Measurements from ENCODE around the gene NSRP1.
A peak's percentile ranks its signal among the peaks of the same experiment; 100 is the strongest.
"Not testable (repeated sequence)": the region's sequence is repeated elsewhere in the genome, so short reads cannot be mapped to it uniquely, and the experiment has no call there.

The NSRP1 gene

DNA sequence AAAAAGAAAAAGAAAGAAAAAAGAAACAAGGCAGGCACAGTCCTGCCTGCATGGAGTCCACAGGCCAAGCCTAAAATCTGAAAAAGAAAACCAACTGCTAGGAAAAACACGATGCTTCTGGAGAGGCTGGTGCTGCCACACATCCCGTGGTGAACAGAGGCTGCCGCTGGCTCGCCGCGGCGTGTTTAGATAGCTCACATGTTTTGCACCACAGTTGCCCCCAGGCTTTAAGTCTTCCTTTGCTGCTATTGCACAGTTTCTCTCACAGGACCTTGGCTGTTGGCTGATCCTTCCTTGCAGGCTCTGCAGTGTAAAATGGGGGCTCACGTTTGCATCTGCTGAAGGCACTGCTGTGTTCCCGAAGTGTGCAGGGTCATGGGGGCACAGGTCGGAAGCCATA lies 110.3 kb downstream of the NSRP1 start:
- H3K9me3 ChIP-seq (ENCODE audit: control insufficient read depth, insufficient read depth, low read length): no peaks in the 10 kb centered on the region
- TF ChIP-seq CTCF (IDR thresholded peaks at IDR 0.05; ENCODE audit: low read depth, low read length, poor library complexity, severe bottlenecking) (no peak), EZH2phosphoT487 (IDR thresholded peaks at IDR 0.05; ENCODE audit: borderline replicate concordance, low read length) (no peak)
- no peak overlapping the region for H3K4me3 ChIP-seq (ENCODE audit: low read length)
- H3K4me1 ChIP-seq (ENCODE audit: control insufficient read depth, low read length): peaks cover 10% of the 10 kb centered on the region
- H3K4me2 ChIP-seq (ENCODE audit: low read length): no peak overlapping the region
- no peaks in the 10 kb centered on the region for H4K20me1 ChIP-seq (ENCODE audit: control insufficient read depth, insufficient read depth, low read depth, low read length)
- no peaks in the 10 kb centered on the region for H3K36me3 ChIP-seq (ENCODE audit: control insufficient read depth, low read length)
- H3K27me3 ChIP-seq (ENCODE audit: control insufficient read depth, low read length): no peaks in the 10 kb centered on the region
- no peaks in the 10 kb centered on the region for H3F3A ChIP-seq (ENCODE audit: control insufficient read depth, insufficient read depth)
- H3K9me2 ChIP-seq (replicated peaks; ENCODE audit: control insufficient read depth, low read length): no peaks in the 10 kb centered on the region
- H3K79me2 ChIP-seq (ENCODE audit: control insufficient read depth, low read length): no peaks in the 10 kb centered on the region
- H3K27ac ChIP-seq (ENCODE audit: low read depth, low read length): no peak overlapping the region

DNA sequence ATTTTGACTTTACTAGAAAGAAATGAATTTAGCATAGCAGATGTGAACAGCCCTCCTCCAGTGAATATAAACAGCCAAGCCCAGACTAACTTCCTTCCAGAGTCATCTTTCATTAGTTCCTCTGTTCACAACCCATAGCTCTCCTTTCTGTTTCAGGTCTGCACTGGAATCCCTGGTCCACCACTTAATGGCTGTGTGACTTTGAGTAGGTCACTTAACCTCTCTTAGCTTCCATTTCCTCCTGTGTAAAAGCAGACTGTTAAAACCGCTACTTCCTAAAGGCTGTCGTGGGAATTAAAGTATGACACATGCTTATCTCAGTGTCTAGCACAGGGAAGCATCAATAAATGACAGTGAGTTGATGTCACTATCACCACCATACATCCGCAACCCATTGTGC lies 111.4 kb downstream of the NSRP1 start:
- Histone ChIP-seq H3K27ac (ENCODE audit: low read depth, low read length) (no peak overlapping the region), H3K9me2 (replicated peaks; ENCODE audit: control insufficient read depth, low read length) (no peaks in the 10 kb centered on the region), H3K36me3 (ENCODE audit: control insufficient read depth, low read length) (no peaks in the 10 kb centered on the region), H3K9me3 (ENCODE audit: control insufficient read depth, insufficient read depth, low read length) (no peaks in the 10 kb centered on the region), H3K4me1 (ENCODE audit: control insufficient read depth, low read length) (peaks cover 10% of the 10 kb centered on the region), H3K4me2 (ENCODE audit: low read length) (no peak overlapping the region), H4K20me1 (ENCODE audit: control insufficient read depth, insufficient read depth, low read depth, low read length) (no peaks in the 10 kb centered on the region), H3K27me3 (ENCODE audit: control insufficient read depth, low read length) (peaks cover 3% of the 10 kb centered on the region), H3K79me2 (ENCODE audit: control insufficient read depth, low read length) (no peaks in the 10 kb centered on the region), H3F3A (ENCODE audit: control insufficient read depth, insufficient read depth) (no peaks in the 10 kb centered on the region), H3K4me3 (ENCODE audit: low read length) (no peak overlapping the region)
- TF ChIP-seq CTCF (IDR thresholded peaks at IDR 0.05; ENCODE audit: low read depth, low read length, poor library complexity, severe bottlenecking): no peak
- no peak for TF ChIP-seq EZH2phosphoT487 (IDR thresholded peaks at IDR 0.05; ENCODE audit: borderline replicate concordance, low read length)

DNA sequence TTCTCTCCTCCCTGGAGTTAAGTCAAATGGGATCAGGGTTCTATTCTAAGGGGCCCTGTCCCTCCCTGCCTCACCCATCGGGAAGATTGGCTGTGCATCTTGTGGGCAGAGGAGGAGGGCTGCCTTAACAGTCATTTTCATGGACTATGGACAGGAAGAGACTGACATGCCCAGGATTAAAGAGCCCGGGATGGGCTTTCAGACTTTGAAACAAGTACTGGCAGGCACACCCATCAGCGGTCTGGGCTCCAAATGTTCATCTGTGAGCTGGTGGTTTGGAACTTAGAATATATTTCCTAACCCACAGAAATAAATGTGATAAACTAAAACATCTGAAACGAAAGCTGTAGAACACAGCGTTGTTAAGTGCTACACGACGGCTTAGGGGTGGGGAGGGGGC lies 112.4 kb downstream of the NSRP1 start:
- Histone ChIP-seq H3K4me1 (ENCODE audit: control insufficient read depth, low read length) (peaks cover 10% of the 10 kb centered on the region), H4K20me1 (ENCODE audit: control insufficient read depth, insufficient read depth, low read depth, low read length) (no peaks in the 10 kb centered on the region), H3F3A (ENCODE audit: control insufficient read depth, insufficient read depth) (no peaks in the 10 kb centered on the region), H3K4me2 (ENCODE audit: low read length) (no peak overlapping the region), H3K79me2 (ENCODE audit: control insufficient read depth, low read length) (no peaks in the 10 kb centered on the region), H3K9me3 (ENCODE audit: control insufficient read depth, insufficient read depth, low read length) (no peaks in the 10 kb centered on the region), H3K9me2 (replicated peaks; ENCODE audit: control insufficient read depth, low read length) (no peaks in the 10 kb centered on the region), H3K27me3 (ENCODE audit: control insufficient read depth, low read length) (peaks cover 10% of the 10 kb centered on the region), H3K27ac (ENCODE audit: low read depth, low read length) (no peak overlapping the region), H3K4me3 (ENCODE audit: low read length) (no peak overlapping the region), H3K36me3 (ENCODE audit: control insufficient read depth, low read length) (no peaks in the 10 kb centered on the region)
- TF ChIP-seq CTCF (IDR thresholded peaks at IDR 0.05; ENCODE audit: low read depth, low read length, poor library complexity, severe bottlenecking) (no peak), EZH2phosphoT487 (IDR thresholded peaks at IDR 0.05; ENCODE audit: borderline replicate concordance, low read length) (no peak)

DNA sequence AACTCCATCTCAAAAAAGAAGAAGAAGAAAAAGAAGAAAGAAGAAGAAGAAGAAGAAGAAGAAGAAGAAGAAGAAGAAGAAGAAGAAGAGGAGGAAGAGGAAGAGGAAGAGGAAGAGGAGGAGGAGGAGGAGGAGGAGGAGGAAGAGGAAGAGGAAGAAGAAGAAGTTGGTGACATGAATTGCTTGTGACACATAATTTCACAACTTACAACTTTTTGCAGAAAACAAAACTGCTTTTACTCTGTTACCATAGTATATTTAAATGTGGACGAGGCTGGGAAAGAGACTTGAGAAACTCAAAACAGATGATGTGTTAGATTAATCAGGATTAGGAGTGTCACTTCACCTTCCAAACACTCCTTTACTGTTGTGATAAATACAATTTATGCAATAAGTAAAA lies 113.4 kb downstream of the NSRP1 start:
- peak overlapping the region; percentile 43 for H3K4me2 ChIP-seq (ENCODE audit: low read length)
- H3K9me3 ChIP-seq (ENCODE audit: control insufficient read depth, insufficient read depth, low read length); H3K27ac ChIP-seq (ENCODE audit: low read depth, low read length); H3K79me2 ChIP-seq (ENCODE audit: control insufficient read depth, low read length); H3K36me3 ChIP-seq (ENCODE audit: control insufficient read depth, low read length); H3K9me2 ChIP-seq (replicated peaks; ENCODE audit: control insufficient read depth, low read length); H3F3A ChIP-seq (ENCODE audit: control insufficient read depth, insufficient read depth); H4K20me1 ChIP-seq (ENCODE audit: control insufficient read depth, insufficient read depth, low read depth, low read length): not testable (repeated sequence)
- H3K4me3 ChIP-seq (ENCODE audit: low read length): peak overlapping the region; percentile 25; the same call in 1 of the 2 replicates
- H3K27me3 ChIP-seq (ENCODE audit: control insufficient read depth, low read length): peaks cover 19% of the 10 kb centered on the region
- H3K4me1 ChIP-seq (ENCODE audit: control insufficient read depth, low read length): peaks cover 10% of the 10 kb centered on the region

Data from DOHH2 (cell line).